ENCODE measurements around the gene G6PC3.
"Not testable (repeated sequence)": the region's sequence is repeated elsewhere in the genome, so short reads cannot be mapped to it uniquely, and the experiment has no call there.

G6PC3 gene

DNA sequence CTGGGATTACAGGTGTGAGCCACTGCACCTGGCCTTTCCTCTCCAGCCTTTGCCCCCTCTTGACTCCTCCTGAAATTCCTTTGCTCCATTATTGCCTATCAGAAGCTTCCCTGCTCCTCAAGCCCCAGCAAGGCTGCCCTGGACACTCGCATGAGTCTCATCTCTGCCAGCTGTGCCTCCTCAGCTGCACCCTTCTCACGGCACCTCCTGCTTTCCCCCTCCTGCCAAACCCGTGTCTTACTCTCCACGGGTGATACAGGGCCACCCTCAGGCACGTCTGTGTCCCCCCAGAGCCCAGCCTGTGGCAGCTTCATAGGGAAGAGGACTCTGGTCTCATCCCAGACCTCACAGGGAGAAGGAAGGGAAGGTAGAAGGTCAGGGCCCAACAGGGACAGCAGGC is 15.4 kb downstream of the G6PC3 start:
- no peak for DNase-seq

DNA sequence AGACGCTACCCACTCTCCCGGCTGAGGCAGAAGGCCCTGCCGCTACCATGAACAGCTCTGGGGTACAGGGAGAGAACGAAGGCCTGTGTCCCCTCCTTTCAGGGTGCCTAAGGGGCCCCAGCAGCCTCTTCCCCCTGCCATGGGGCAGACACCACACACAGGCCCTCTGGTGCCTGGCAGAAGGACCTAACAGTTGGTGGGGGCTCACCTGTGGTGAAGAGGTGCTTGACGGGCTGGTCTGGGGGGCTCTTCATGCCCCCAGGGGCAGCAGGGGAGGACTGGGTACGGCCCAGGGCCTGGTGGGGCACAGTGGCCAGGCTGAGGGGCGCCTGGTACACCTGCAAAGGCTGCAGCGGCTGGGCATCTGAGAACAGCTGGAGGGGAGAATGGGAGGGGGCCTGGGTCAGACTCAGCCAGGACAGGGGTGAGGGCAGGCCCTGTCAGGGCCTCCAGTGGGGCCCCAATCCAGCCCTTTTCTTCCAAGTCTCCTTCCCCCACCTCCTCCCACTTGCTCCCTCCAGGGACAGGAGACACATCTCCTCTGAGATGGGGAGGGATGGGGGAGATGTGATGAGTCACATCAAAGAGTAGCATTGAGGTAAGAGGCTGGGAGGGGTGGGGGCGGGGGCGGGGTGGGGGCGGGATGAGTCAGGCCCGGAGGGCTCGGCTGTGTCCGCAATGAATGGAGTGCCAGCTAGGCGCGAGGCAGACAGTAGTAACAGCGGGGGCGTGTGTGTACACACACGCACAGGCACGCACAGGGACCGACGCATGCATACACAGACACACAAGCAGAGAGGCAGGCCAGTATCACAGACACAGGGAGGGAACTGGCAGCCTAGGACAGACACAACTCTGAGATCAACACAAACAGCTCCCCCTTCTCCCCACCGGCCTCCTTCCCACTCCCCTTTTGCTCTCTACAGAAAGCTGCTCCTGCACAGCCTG is 16.1 kb downstream of the G6PC3 start:
- no peak for DNase-seq

DNA sequence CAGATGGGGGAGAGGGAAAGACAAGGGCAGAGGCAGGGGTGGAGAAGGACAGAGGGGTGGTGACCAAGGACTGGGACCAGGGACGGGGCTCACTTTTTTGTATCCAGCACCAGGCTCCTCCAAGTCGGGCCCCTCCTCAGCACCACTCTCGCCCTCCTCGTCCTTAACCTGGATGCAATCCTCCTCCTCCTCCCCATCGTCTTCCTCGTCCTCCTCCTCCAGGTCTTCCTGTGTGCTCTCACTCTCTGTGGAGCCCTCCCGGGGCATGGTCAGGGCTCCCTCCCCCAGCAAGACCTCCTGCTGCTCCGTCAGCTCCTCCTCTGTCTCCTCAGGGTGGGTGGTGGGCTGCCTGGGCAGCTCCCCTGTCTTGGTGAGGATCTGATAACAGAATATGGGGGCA is 16.8 kb downstream of the G6PC3 start:
- DNase-seq = no peak

DNA sequence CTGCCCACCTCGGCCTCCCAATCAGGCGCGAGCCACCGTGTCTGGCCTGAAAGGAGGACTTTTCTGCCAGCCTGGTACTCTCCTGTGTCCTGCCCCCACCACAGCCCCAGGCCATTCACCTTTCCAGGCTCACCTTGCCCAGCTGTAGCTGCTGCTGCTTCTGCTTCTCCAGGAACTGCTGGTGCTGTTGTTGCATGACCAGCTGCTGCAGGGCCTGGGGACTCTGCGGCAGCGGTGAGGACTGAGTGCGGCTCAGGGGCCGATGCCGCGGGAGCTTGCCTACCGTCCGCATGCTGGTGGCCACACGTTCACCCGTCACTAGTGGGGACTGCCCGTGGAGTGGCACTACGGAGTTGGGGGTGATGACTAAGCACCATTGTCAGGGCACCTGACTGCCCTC is 17.7 kb downstream of the G6PC3 start:
- no peak for DNase-seq

DNA sequence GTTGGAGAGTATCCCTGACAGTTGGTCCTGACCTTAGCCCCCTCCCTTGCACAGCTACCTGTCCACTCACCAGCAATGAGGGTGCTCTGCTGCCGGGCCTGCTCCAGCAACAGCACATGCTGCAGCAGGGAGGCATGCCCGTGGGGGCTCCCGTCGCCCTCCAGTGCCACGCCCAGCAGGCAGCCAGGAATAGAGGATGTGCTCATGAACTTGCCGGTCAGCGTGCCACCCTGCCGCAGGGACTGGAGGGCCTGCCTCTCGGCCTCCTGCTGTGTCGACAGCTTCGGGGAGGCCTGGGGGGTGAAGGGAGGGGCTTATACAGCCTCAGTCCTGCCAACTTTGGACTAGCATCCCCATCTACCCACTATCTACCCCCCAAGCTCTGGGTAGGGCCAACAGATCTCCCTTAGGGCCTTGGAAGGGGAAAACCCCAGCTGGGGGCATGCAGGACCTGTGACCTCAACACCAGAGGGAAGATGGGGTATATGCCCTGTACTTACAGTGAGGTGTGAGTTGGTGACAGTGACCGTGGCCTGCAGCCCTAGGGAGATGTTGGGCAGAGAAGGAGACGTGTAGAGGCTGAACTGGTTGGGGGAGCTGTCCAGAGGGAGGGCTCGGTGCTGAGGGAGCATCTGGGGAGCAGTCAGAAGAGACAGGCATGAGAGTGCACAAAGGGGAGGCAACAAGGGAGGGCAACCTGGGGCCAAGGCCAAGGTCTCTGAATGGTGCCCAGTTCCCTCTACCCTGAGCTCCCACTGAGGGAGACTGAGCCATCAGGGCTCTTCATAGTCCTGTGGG is 20.9 kb downstream of the G6PC3 start:
- DNase-seq = no peak

DNA sequence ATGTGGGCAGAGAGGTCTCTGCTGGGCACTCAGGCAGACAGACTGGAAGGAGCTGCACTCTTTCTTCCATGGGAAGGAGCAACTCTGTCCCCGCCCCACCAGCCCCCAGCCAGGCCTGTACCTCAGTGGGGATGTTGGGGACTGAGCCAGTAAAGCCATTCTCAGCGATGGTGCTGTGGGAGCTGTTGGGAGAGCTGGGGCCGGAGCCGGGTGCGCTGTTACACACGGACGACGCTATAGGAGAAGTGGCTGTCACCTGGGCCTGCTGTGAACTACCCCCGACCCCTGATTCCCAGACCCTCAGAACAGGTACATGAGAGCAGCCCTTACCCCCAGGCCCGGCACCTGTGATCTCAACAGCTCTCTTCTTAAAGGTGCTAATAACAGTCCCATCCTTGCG is 21.5 kb downstream of the G6PC3 start:
- DNase-seq = no peak

DNA sequence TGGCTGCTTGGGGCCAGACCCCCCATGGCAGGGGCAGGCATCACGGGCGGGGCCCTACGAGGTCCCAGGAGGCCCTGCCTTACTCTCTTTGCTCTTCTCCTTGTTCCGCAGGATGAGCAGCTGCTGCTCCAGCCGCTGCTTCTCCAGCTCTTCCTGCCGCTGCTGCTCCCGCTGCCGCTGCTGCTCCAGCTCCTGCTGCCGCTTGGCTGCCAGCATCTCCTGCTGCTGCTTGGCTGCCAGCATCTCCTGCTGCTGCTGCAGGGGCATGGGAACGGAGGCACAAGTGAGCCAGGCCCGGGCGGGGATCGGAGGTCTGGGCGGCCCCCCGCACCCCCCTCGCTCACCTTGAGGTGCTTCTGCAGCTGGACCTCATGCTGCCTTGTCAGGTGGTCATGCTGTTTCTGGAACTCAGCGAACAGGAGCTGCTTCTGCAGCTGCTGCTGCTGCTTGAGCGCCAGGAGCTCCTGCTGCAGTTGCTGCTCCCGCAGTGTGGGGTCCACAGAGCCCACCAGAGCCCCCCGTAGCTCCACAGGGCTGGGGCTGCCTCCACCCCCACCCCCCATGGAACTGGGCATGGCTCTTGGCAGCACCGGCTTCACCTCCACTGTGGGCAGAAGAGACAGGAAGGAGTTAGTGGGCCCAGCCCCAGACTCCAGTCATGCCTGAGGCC is 22.8 kb downstream of the G6PC3 start:
- DNase-seq = no peak

DNA sequence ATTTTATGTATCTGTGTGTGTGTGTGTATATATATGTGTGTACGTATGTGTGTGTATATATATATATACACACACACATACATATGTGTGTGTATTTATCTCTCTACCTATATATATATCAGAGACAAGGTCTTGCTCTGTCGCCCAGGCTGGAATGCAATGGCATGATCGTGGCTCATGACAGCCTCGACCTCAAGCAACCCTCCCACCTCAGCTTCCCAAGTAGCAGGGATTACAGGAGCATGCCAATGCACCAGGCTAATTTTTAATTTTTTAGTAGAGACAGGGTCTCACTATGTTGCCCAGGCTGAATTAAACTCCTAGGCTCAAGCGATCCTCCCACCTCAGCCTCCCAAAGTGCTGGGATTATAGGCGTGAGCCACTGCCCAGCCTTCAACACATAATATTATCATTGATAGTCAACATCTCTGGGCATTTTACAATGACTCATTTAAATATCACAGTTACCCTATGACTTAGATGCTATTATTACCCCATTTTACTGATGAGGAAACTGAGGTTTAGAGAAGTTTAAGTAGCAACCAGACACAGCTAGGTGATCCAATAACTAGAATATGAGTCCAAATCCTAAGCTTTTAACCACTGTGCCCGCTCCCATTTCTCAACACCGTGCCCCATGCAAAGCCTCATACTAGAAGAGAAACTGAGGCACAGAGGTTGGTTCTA is 24.3 kb downstream of the G6PC3 start:
- DNase-seq = no peak

DNA sequence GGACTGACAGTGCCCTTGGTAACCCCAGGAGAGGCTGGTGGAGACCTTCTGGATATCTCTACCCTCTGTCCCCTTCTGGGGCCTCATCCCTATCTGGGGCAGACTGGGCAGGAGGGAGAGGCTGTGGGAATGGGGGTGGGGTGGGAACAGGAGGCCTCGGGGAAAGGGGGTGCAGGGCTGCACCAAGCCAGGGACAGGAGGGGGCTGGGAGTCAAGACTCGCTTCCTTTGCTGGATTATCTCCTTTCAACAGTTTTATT is 24.8 kb downstream of the G6PC3 start:
- no peak for DNase-seq

DNA sequence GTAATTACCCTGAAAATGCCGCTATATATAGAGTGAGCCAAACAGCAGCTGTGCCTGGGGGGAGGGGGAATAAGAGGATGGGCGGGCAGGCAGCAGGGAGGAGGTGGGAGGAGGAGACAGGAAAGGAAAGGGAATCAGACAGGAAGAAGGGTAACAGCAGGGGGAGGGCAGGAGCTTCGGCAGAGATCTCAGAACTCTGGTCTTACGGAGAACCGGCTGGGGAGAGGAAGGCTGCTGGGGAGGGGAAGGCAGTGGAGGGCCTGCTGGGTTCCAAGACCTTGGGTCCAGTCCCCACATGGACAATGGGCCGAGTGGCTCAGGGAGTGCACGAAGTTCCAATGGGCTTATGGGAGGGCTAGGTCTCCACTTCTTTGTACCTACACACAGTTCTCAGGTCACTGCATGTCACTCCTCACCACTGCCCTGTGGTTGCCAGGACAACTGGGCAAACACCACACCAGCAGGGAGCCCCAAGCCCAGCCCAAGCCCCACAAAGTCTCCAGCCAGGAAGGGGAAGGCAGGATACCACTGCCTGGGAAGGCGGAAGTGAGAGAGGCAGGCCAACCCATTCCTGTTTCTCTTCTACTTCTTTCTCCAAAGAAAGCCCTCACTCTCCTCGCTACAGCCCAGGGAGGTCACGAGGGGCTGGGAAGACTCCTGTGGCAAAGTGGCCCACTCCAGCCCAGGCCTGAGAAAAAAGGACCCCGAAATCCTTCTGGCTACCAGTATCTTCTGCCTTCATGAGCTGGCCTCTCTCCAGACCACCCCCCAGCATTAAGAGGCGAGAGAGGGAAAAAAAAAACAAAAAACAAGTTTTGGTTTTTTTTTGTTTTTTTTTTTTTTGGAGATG is 25.3 kb downstream of the G6PC3 start:
- DNase-seq = peak; percentile 78

DNA sequence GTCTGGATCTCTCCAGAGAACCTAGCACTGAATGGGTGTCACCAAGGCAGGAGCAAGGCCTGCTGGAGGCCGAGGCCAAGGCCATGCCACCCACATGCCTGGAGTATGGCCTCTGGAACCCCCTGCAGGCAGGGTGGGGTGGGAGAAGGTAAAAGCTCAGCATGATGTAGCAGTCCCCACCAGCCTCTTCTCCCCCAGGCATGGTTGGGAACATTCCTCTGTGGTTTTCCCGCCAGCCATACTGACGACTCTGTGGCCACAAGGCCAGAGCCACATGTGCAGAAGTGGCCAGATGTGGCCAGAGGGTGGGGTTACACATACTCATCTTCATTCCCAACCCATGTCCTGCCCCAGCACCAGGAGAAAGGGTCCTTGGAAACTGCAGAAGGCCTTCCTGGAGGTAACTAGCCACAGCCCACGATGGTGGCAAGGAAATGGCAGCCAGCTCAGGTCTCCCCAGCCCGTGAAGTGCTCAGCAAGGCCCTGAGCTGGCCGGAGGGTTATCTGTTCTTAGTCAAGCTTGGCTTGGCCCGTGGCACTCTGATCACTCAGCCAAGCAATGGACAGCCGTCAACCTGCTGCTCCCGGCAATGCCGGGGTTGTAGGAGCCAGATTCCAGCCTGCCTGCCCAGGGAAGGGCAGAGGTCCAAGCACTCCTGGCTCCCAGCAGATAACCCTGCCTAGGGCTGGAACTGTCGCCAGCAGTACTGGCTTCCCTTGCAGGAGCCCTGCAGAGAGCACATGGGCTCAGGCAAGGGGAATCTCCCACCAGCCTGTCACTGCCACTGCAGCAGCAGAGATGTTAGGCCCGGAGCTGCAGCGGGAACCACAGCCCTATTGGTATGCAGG is 26.8 kb downstream of the G6PC3 start:
- DNase-seq = peak; percentile 27

DNA sequence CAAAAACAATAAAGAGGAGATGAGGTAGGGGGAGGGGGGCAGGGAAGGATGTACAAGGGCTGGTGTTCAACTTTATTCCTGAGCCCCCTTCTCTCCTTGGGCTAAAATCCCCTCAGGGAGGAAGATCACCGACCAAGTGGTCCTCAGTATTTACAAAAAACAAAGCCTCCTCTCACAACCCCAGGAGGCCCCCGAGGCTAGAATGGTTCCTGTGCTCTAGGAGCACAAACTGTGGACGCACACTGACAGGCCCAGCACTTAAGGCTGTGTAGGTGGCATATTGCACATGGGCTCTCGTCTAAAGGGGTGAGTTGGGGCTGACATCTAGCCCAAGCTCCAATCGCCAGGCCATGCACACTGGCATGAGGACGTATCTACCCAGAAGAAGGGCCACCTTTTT is 31.3 kb downstream of the G6PC3 start:
- not testable (repeated sequence) for DNase-seq

DNA sequence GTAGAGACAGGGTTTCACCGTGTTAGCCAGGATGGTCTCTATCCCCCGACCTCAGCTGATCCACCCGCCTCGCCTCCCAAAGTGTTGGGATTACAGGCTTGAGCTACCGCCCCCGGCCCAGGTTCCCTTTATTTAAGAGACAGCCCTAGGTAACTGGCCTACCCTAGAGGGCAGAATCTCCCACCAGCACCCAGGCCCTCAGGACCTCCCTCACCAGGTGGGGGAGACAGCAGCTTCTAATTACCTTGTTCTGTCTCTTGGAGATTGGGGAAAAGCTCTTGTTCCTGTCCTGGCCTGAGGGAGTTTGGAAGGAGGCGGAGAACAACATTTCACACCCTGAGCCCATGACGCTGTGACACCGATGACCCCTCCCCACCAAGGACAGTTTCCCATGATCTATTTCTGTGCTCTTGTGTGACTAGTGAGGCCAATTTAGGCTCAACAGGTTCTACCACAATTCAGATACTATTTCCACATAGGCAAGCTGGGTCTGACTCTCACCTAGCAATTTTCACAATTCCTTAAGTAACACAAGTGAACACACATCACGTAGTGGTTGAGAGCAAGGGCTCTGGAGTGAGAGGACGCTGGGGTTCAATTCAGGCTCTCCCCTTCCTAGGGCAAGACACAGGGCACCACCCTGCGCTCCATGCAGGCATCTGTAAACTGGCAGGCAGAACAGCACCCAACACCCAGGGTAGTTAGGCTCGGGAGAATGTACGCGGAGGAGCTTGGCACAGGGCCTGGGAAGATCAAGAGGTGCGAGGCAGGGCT is 32.5 kb downstream of the G6PC3 start:
- no peak for DNase-seq

DNA sequence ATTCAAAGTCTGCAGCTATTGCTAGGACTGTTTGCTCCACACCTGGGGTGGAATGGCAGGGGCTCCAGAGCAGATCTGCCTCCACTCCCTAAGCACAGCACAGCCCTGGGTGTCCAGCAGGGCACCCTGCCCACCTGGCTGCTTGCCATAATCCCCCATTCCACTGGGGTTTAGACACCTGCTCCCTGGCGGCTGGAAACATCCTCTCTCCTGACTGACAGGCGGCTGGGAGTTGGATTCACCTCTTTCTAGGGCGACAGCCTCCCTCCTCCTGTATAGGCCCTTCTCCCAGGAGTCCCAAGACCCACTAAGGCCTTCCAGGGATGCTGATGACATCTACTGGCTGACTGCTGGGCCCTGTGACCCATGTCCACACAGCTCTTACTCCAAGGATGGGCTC is 34.9 kb downstream of the G6PC3 start:
- no peak for DNase-seq

DNA sequence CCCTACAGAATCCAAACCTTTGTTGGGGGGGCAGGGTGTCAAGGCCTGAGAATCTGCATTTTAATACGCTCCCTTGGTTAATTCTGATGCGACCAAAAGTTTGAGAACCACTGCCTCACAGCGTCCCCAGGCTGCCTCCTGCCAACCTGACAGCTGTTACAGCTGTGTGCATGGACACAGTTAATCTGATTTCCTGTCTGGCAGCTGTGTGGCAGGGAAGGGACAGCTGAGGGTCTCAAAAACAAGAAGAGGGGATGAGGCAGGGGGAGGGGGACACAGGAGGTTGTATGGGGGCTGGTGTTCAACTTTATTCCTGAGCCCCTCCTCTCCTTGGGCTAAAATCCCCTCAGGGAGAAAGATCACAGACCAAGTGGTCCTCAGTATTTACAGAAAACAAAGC is 35.4 kb downstream of the G6PC3 start:
- no peak for DNase-seq

DNA sequence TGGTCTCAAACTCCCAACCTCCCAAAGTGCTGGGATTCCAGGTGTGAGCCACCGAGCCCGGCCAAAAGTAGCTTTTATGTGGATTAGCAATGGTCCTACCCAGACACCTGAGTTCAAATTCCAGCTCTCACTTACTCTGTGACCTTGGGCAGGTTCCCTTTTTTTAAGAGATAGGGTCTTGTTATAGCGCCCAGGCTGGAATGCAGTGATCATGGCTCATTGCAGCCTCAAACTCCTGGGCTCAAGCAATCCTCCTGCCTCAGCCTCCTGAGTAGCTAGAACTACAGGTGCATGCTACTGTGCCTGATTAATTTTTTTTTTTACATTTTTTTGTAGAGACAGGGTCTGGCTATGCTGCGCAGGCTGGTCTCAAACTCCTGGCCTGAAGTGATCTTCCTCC is 36.3 kb downstream of the G6PC3 start:
- DNase-seq = no peak

DNA sequence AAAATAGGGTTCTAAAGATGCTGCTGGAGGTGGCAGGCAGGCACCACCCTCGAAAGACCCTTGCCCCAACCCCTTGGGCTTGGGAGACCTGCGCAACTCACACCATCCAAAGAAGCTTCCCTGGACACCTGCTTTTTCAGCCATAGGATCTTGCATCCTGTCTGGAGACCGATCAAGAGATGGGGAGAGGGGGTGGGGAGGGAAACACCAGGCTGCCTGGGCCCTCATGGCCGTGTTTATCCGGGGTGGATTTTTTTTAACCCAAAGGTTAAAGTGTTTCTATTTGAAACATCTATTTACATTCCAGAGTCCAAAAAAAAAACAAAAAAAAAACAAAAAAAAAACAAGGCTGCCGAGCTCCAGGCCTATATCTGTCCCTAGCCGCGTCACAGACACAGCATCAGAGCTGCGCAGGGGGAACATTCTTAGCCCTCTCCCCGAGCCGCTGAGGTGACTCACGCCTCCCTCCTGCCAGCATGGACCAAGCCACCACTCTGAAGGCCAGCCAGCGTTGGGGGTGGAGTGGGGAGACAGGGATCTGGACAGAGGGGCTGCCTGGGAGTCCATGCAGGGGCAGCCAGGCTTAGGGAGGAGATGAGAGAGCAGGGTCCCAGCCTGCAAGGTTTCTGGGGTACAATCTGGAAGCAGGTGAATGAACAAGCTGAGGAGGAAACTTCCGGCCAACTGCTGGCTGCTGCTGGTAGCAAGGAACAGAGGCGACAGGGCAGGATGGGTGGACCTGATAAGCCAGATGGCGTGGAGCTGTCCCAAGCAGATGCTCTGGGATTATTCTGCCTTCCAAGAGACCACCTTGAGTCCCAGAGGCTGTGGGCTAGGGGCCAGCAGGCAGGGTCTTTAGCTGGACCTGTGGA is 38.1 kb downstream of the G6PC3 start:
- no peak for DNase-seq

DNA sequence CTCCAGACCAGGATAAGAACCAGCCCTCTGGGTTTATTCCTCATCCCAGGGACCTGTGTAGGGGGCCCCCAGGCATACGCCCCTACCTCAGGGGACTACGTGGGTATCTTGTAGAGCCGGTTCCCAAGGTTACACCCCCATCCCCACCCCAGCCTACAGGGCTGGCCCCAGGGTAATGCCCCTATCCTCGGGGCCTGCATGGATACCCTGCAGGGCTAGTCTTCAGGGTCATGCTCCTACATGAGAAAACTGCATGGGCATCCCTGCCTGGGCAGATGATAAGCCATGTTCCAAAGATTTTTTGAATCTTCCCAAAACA is 38.7 kb downstream of the G6PC3 start:
- no peak for DNase-seq

DNA sequence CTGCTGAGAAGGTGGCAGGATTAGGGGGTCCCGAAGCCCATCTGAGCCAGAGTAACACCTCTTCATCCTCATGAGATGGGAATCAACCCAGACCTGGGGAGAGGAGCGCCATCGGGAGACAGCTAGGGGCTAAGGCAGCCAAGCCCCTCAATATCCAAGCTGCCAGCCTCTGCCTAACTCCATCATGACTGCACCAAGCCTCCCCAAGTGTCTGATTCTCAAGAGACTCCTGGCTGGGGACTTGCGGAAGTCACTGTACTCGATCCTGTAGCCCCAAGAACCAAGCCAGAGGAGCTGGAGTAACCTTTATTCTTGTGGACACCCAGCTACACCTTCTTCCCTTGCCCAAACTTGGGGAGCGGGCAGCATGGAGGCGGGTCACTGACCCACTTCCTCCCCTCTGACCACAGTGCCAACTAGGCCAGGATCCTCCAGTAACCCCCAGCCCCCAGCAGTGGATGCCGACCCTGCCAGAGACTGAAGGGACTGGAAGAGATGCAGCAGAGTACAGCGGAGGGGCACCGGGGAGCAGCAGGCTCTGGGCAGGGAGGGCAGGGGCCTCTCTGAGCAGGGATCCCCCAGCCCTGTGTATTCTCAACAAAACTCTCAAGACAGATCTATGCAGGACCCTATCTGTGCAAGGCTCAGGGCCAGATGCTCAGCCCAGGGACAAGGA is 39.6 kb downstream of the G6PC3 start:
- no peak for DNase-seq
